SK-N-SH treated with all-trans-retinoic acid at 6 μM for 48 hours (cell line): Measurements from ENCODE around the gene TNIK.

Experiments used
- ATAC-seq: fragments of 200-7000 bp; cut with Tn5 transposase; 3 replicates; pipeline ENCODE4 v1.9.1; 2020; ENCODE audit warnings: mild to moderate bottlenecking, moderate library complexity
- ARNTL ChIP-seq: fragments of 450-650 bp; formaldehyde crosslinking; IDR thresholded peaks from 2 replicates; pipeline ENCODE4 v1.5.0; 2020; ENCODE audit warnings: low read depth, mild to moderate bottlenecking, moderate library complexity, borderline replicate concordance
- BACH2 ChIP-seq: fragments of 250-450 bp; sonication (Bioruptor Pico); IDR thresholded peaks from 2 replicates; pipeline ENCODE4 v1.9.0; 2021; ENCODE audit warnings: mild to moderate bottlenecking, borderline replicate concordance
- CREB5 ChIP-seq: fragments of 250-450 bp; sonication (Bioruptor Pico); IDR thresholded peaks from 2 replicates; pipeline ENCODE4 v1.5.1; 2020; ENCODE audit warnings: low read depth, mild to moderate bottlenecking, moderate library complexity
- CSDC2 ChIP-seq: fragments of 250-450 bp; sonication (Bioruptor Pico); IDR thresholded peaks from 2 replicates; pipeline ENCODE4 v1.5.0; 2020; ENCODE audit warnings: mild to moderate bottlenecking, moderate library complexity
- ESRRG ChIP-seq: fragments of 250-450 bp; sonication (Bioruptor Pico); IDR thresholded peaks from 2 replicates; pipeline ENCODE4 v1.6.1; 2021; ENCODE audit warnings: mild to moderate bottlenecking
- GLIS3 ChIP-seq: fragments of 250-450 bp; sonication (Bioruptor Pico); IDR thresholded peaks from 2 replicates; pipeline ENCODE4 v1.5.0; 2020; ENCODE audit warnings: mild to moderate bottlenecking, moderate library complexity
- ISL1 ChIP-seq: fragments of 250-450 bp; sonication (Bioruptor Pico); IDR thresholded peaks from 2 replicates; pipeline ENCODE4 v2.1.2; 2022; ENCODE audit warnings: mild to moderate bottlenecking, moderate library complexity
- PATZ1 ChIP-seq: fragments of 250-450 bp; sonication (Bioruptor Pico); IDR thresholded peaks from 2 replicates; pipeline ENCODE4 v1.8.0; 2020; ENCODE audit warnings: mild to moderate bottlenecking, moderate library complexity, borderline replicate concordance
- PPARA ChIP-seq: fragments of 250-450 bp; sonication (Bioruptor Pico); IDR thresholded peaks from 2 replicates; pipeline ENCODE4 v1.5.0; 2020; ENCODE audit warnings: mild to moderate bottlenecking, borderline replicate concordance
- RARB ChIP-seq: fragments of 250-450 bp; sonication (Bioruptor Pico); IDR thresholded peaks from 2 replicates; pipeline ENCODE4 v1.8.0; 2021; ENCODE audit warnings: mild to moderate bottlenecking, moderate library complexity
- SNAI2 ChIP-seq: fragments of 250-450 bp; sonication (Bioruptor Pico); IDR thresholded peaks from 2 replicates; pipeline ENCODE4 v1.5.0; 2020; ENCODE audit warnings: mild to moderate bottlenecking, moderate library complexity
- TCF4 ChIP-seq: fragments of 250-450 bp; sonication (Bioruptor Pico); IDR thresholded peaks from 2 replicates; pipeline ENCODE4 v1.8.0; 2021; ENCODE audit warnings: mild to moderate bottlenecking, moderate library complexity, borderline replicate concordance
- TOX ChIP-seq: fragments of 250-450 bp; sonication (Bioruptor Pico); IDR thresholded peaks from 2 replicates; pipeline ENCODE4 v1.8.0; 2021; ENCODE audit warnings: mild to moderate bottlenecking, moderate library complexity, borderline replicate concordance
- ZC3H10 ChIP-seq: fragments of 250-450 bp; sonication (Bioruptor Pico); IDR thresholded peaks from 2 replicates; pipeline ENCODE4 v1.5.1; 2021; ENCODE audit warnings: mild to moderate bottlenecking, moderate library complexity
- ZFP3 ChIP-seq: fragments of 250-450 bp; sonication (Bioruptor Pico); IDR thresholded peaks from 2 replicates; pipeline ENCODE4 v1.5.0; 2020; ENCODE audit warnings: mild to moderate bottlenecking, moderate library complexity
- ZFP30 ChIP-seq: fragments of 450-650 bp; formaldehyde crosslinking; IDR thresholded peaks from 2 replicates; pipeline ENCODE4 v1.5.0; 2022; ENCODE audit warnings: mild to moderate bottlenecking, moderate library complexity
- ZNF565 ChIP-seq: fragments of 450-650 bp; formaldehyde crosslinking; conservative IDR thresholded peaks from 2 replicates; pipeline ENCODE4 v1.5.0; 2020; ENCODE audit warnings: low read depth, mild to moderate bottlenecking, moderate library complexity
- ZNF70 ChIP-seq: fragments of 450-650 bp; formaldehyde crosslinking; IDR thresholded peaks from 2 replicates; pipeline ENCODE4 v1.5.0; 2020; ENCODE audit warnings: mild to moderate bottlenecking, moderate library complexity
- ZNF8 ChIP-seq: fragments of 450-650 bp; formaldehyde crosslinking; IDR thresholded peaks from 2 replicates; pipeline ENCODE4 v1.5.0; 2020; ENCODE audit warnings: mild to moderate bottlenecking, moderate library complexity
- TF ChIP-seq, protein P1 (sequence below): fragments of 250-450 bp; sonication (Bioruptor Pico); IDR thresholded peaks from 2 replicates; pipeline ENCODE4 v1.5.0; 2020; ENCODE audit warnings: mild to moderate bottlenecking, moderate library complexity
- TF ChIP-seq, protein P2 (sequence below): fragments of 250-450 bp; sonication (Bioruptor Pico); IDR thresholded peaks from 2 replicates; pipeline ENCODE4 v1.5.1; 2021; ENCODE audit warnings: mild to moderate bottlenecking, moderate library complexity
- TF ChIP-seq, protein P3 (sequence below): fragments of 250-450 bp; sonication (Bioruptor Pico); IDR thresholded peaks from 2 replicates; pipeline ENCODE4 v1.8.0; 2021; ENCODE audit warnings: low read depth, mild to moderate bottlenecking, moderate library complexity, borderline replicate concordance

TNIK gene

GRCh38 chr3:171168551-171168950 is 291.7 kb downstream of the TNIK start:
- TF ChIP-seq ISL1 (CRISPR knock-in tag) (no peak), SNAI2 (CRISPR knock-in tag) (no peak), PATZ1 (CRISPR knock-in tag) (no peak), ZFP3 (no peak), ZNF70 (CRISPR knock-in tag) (no peak), BACH2 (no peak), CREB5 (CRISPR knock-in tag) (no peak), ESRRG (no peak), PPARA (no peak), TCF4 (CRISPR knock-in tag) (no peak), CSDC2 (CRISPR knock-in tag) (no peak), ZNF565 (CRISPR knock-in tag) (no peak), ZC3H10 (no peak), ARNTL (CRISPR knock-in tag) (no peak), RARB (CRISPR knock-in tag) (no peak)
- TF ChIP-seq, protein P1, sequence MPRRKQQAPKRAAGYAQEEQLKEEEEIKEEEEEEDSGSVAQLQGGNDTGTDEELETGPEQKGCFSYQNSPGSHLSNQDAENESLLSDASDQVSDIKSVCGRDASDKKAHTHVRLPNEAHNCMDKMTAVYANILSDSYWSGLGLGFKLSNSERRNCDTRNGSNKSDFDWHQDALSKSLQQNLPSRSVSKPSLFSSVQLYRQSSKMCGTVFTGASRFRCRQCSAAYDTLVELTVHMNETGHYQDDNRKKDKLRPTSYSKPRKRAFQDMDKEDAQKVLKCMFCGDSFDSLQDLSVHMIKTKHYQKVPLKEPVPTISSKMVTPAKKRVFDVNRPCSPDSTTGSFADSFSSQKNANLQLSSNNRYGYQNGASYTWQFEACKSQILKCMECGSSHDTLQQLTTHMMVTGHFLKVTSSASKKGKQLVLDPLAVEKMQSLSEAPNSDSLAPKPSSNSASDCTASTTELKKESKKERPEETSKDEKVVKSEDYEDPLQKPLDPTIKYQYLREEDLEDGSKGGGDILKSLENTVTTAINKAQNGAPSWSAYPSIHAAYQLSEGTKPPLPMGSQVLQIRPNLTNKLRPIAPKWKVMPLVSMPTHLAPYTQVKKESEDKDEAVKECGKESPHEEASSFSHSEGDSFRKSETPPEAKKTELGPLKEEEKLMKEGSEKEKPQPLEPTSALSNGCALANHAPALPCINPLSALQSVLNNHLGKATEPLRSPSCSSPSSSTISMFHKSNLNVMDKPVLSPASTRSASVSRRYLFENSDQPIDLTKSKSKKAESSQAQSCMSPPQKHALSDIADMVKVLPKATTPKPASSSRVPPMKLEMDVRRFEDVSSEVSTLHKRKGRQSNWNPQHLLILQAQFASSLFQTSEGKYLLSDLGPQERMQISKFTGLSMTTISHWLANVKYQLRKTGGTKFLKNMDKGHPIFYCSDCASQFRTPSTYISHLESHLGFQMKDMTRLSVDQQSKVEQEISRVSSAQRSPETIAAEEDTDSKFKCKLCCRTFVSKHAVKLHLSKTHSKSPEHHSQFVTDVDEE (CRISPR knock-in tag), result no peak
- ATAC-seq, result no peak

- TF ChIP-seq CREB5 (CRISPR knock-in tag) (no peak), GLIS3 (no peak), TCF4 (CRISPR knock-in tag) (no peak), ZNF70 (CRISPR knock-in tag) (no peak), TOX (no peak)
- TF ChIP-seq, protein P2, sequence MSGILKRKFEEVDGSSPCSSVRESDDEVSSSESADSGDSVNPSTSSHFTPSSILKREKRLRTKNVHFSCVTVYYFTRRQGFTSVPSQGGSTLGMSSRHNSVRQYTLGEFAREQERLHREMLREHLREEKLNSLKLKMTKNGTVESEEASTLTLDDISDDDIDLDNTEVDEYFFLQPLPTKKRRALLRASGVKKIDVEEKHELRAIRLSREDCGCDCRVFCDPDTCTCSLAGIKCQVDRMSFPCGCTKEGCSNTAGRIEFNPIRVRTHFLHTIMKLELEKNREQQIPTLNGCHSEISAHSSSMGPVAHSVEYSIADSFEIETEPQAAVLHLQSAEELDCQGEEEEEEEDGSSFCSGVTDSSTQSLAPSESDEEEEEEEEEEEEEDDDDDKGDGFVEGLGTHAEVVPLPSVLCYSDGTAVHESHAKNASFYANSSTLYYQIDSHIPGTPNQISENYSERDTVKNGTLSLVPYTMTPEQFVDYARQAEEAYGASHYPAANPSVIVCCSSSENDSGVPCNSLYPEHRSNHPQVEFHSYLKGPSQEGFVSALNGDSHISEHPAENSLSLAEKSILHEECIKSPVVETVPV (CRISPR knock-in tag), result no peak
- peak; percentile 90 for ATAC-seq
Observed at GRCh38 chr3:171168086-171168485, 292.1 kb downstream of the TNIK start.

DNA sequence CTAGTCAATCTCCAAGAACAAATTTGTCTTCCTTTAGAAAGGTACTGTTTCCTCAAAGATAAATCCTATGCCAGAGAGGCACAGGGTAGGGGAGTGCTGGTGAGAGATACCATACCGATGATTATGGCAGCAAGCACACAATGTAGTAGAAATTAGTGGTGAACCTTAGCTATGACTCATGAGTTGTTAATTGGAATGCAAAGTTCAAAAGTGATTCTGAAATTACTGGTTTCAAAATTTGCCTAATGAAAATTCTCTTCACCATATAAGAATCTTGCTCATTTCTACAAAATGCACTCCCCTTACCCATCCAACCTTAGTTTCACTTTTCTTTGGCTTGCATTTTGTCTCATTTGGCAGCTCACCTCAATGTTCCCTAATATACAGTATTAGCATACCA is 294.2 kb downstream of the TNIK start:
- no peak; the same call in 2 of the 3 replicates for ATAC-seq
- no peak for TF ChIP-seq ZC3H10
- TF ChIP-seq RARB (CRISPR knock-in tag), result no peak
- no peak for TF ChIP-seq SNAI2 (CRISPR knock-in tag)
- no peak for TF ChIP-seq ISL1 (CRISPR knock-in tag)
- TF ChIP-seq, protein P3, sequence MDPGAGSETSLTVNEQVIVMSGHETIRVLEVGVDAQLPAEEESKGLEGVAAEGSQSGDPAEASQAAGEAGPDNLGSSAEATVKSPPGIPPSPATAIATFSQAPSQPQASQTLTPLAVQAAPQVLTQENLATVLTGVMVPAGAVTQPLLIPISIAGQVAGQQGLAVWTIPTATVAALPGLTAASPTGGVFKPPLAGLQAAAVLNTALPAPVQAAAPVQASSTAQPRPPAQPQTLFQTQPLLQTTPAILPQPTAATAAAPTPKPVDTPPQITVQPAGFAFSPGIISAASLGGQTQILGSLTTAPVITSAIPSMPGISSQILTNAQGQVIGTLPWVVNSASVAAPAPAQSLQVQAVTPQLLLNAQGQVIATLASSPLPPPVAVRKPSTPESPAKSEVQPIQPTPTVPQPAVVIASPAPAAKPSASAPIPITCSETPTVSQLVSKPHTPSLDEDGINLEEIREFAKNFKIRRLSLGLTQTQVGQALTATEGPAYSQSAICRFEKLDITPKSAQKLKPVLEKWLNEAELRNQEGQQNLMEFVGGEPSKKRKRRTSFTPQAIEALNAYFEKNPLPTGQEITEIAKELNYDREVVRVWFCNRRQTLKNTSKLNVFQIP (CRISPR knock-in tag), result no peak
- TF ChIP-seq CSDC2 (CRISPR knock-in tag), result no peak
- no peak for TF ChIP-seq ZNF8
- no peak for TF ChIP-seq TOX
- no peak for TF ChIP-seq PATZ1 (CRISPR knock-in tag)
- TF ChIP-seq, protein P1 (CRISPR knock-in tag), result no peak
- no peak for TF ChIP-seq ARNTL (CRISPR knock-in tag)
- TF ChIP-seq ZNF565 (CRISPR knock-in tag), result no peak
- TF ChIP-seq ESRRG, result no peak
- no peak for TF ChIP-seq BACH2
- TF ChIP-seq TCF4 (CRISPR knock-in tag), result no peak
- TF ChIP-seq ZFP30 (CRISPR knock-in tag), result no peak
- TF ChIP-seq PPARA, result no peak
